GM19043 (cell line): Measurements from ENCODE around the gene ANAPC1.
A peak's percentile ranks its signal among the peaks of the same experiment; 100 is the strongest.
"Not testable (repeated sequence)": the region's sequence is repeated elsewhere in the genome, so short reads cannot be mapped to it uniquely, and the experiment has no call there.

ENCODE experiments used
- ATAC-seq: cut with Tn5 transposase; IDR thresholded peaks from one replicate; pipeline ENCODE4 v1.9.1; 2021; ENCODE audit warnings: low read depth; ENCODE audit not compliant: unreplicated experiment

Gene ANAPC1

DNA sequence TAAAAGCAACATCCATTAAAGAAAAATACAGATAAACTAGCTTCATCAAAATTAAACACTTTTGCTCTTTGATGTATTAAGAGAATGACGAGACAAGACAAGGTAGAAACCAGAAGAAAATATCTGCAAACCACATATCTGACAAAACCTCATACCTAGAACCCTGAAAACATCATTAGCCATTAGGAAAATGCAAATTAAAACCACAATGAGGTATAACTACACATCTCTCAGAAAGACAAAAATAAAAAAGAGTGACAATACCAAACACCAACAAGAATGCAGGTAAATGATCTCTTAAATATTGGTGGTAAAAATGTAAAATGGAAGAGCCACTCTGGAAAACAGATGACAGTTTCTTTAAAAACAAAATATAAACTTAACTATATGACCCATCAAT, 53.5 kb downstream of the ANAPC1 start:
- ATAC-seq: peak; percentile 79

DNA sequence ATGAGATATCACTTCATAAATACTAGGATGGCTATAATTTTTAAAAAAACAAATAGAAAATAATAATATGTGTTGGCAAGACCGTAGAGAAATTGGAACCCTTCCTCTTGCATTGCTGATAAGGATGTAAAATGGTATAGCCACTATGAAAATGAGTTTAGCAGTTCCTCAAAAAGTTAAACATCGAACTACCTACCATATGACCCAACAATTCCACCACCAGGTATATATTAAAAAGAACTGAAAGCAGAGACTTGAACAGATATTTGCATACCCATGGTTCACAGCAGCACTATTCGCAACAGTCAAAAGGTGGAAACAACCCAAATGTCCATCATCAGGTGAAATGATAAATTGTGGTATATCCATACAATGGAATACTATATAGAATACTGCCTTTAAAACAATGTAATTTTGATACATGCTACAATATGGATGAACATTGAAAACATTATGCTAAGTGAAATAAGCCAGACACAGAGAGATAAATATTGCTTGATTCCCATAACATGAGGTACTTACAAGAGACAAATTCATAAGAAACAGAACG, 55.7 kb downstream of the ANAPC1 start:
- not testable (repeated sequence) for ATAC-seq

DNA sequence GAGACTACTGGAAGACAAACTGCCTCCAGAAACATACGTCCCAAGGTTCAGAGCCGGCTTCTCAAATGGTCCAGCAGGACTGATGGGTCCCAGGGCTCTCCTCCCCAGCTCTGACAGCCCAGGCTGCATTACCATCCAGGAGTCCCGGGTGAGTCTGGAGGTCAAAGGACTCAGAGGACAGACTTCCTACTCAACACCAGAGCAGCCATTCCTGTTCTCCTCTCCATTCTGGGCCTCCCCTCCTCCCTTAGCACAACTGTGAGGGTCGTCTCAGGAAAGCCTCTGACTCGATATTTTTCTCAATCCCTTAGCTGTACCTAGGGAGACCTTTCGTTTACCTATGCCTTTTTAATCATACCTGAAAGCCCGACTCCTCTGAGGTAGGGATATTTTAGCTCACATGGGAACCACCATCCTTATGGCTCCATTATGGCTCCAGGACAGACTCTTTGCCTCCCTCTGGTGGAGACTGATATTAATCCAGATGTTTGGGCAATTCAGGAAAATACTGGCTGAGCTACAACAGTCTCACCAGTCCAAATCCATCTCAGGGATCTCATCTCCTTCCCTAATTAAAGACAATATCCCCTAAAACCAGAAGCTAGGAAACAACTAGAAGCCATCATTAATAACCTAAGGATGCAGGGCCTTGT, 70.9 kb downstream of the ANAPC1 start:
- ATAC-seq: not testable (repeated sequence)

DNA sequence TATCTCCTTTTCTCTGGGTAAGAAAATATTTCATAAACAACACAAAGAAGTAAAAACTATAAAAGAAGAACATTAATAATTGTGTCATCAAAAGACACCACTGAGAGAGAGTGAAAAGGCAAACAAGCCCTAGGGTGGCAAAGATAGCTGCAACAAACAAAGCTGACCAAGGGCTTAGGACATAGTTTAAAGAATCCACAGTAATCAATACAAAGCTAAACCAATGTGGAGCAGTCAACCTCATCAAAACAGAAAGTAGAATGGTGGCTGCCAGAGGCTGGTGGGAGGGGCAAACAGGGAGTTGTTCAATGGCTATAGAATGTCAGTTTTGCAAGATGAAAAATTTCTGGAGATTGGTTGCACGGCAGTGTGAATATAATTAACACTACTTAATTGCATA, 93.4 kb downstream of the ANAPC1 start:
- ATAC-seq: not testable (repeated sequence)

DNA sequence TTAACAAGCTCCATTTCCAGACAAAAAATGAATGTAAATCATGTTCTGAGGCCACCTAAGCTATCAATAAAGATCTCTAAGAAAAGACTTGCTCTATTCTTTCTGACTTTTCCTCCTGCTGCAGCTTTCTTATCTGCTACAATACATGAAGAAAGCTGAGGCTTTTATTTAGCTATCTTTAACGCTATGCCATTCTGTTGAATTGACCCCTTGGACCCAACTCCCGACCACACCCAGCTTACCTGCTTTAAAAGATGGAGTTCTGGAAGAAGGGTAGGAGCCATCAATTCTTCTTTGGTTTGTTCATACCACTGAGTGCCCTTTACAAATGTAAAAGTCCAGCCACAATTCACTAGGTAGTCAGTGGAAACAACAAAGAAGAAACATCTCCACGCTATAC, 99.9 kb downstream of the ANAPC1 start:
- not testable (repeated sequence) for ATAC-seq

DNA sequence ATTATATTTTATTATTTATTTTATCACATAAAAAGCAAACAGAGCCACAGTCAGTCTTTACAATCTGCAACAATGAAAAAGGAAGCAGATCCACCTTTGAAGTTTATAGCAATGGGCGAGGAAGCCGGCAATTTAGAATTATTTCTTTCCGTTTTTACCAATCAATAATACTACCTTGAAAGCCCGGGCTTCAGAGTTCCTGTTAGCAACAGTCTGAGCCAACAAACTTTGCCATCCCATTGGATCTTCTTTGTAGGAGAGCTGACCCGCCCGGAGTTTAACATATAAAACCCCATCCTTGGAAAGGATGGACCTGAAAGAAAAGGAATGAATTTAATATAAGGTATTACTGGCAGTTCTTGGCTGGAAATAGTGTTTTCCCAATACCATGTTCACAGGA, 101.8 kb downstream of the ANAPC1 start:
- ATAC-seq: not testable (repeated sequence)

DNA sequence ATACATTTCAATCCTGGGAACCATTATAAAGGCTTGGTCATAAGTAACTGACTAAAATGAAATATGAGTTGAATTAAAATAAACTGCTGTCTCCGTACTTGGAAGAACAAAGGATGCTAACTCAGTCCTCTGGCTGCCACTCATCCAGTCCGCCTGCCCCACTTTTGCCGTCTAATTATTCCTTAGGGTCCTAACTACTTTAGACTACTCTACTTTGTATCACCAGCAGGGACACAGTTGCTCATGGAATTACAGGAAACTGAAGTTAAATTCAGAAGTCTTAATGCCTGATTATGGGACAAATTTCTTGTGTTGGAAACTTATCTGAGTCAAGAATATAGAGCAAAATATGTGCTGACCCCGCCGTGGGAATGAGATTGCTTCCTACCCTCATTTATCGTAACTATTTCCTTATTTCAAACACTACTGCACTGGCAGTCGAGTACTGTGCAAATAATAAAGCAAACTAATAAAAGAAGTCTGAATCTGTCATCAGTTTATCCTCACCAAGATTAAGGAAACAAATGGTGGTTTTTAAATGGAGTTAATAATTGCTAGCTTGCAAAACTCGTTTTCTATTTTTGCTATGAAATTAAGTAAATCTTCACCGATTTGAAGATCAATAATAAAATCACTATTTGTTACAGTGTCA, 102.4 kb downstream of the ANAPC1 start:
- ATAC-seq: not testable (repeated sequence)

DNA sequence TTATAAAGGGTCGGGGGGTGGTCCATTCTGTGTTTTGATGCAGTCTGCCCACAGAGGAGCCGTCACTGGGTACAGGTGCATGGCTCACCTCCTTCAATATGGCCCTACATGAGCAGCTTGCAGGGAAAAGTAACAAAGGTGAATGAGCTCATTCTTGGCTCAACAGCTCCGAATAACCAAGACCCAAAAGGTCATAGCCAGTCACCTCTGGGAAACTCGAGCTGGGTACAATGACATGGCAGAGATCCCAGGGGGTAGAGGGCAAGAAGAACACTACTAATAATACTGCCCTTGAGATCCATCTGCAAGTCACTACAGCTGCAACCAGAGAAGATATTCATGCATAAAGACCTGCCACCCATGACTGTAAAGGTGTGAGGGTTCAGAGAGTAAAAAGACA, 106.8 kb downstream of the ANAPC1 start:
- ATAC-seq: not testable (repeated sequence)

DNA sequence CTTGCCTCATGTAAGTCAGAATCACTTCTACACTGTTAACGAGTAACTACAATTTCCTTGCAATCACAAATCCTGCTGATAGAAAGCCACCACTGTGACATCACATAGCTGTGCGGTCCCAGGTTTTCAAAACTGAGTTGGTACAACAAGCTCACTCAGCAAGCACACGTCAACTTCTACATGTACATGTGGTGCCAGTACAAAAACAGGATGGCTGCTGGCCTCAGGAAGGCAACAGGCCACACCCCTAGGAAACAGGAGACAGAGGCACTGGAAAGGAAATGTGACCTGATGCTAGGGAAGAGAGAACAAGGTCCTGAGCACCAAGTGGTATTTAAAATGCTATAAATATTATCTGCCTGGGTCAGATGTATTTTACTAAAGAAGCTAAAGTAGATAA, 107.7 kb downstream of the ANAPC1 start:
- ATAC-seq: not testable (repeated sequence)

DNA sequence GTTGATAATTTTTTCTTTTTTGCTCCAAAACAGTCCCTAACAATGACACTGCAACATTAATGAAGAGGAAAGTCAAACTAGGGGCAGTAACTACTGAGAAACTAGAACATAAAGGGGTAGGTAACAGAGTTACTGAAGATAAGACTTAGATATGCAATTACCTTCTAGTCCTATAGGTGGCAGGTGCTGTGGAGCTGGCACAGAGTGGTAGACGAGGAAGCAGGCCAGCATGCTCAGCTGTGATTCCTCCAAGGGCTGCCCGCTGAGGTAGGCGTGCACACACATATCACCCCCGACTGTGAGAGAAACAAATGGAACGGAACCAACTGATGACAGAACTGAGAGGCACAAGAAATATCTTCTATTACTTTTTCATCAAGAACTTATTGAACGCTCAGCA, 111.8 kb downstream of the ANAPC1 start:
- not testable (repeated sequence) for ATAC-seq

DNA sequence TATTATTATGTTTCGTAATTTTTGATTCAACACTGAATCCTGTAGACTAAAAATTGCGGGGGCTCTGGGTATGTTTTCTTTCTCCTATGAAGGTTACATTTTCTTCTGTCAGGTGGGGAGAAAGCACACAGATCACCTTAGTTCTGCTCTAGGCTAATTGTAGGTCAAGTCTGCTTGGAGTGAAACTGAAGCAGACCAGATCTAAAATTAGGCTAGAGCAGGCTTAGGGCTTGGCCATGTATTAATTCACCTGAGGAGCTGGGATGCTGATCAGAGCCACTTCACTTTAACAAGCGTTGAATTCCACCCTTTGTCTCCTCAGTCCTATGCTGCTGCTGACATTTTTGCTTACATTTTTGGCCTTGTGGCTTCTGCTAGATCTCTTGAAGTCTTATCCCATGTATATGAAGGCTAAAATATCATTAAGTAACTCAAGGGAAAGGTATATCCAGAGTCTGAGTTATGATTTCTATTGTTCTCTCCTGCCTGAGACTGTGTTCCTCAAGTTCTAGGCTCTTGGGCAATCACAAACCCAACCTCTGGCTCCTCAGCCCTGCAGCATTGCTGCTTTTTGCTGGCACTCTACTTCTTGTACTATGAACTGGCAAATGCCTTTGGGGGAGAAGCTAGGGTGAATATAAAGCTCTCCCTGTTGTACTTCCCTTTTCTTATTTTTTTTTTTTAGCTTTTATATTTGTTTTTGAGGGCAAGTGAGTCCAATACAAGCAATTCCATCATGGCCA, 112.9 kb downstream of the ANAPC1 start:
- not testable (repeated sequence) for ATAC-seq

DNA sequence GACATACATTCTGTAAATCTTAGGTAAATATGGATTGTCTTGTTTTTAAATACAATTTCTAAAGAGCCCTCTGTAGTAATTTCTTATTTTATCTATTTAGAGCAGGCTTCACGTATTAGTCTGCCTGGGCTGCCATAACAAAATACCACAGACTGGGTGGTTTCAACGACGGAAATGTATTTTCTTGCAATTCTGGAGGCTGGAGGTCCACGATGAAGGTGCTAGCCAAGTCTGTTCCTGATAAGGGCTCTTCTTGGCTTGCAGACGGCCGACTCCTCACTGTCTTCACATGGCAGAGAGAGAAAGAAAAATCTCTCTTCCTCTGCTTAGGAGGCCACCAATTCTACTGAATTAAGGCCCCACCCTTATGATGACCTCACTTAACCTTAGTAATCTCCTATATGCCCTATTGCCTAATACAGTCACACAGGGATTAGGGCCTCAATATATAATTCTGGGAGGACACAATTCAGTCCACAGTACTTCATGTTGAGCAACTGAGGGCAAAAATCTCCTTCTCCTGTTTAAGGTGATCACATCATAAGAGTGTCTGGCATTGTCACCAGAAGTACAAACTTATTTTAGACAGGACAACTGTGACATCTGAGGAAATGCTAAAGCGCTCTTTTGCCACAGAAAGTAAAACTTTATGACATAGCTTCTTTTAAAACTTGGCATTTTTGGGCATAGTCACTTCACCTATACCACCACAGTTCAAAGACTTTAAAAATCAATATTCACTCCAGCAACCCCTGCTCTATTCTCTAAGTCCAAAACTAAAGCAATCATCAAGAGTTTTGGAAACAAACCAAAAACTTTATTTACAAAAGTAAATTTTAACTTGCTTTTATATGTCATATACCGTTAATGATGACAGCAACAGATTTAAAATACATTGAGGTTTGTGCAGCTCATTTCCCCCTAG, 115.5 kb downstream of the ANAPC1 start:
- ATAC-seq: not testable (repeated sequence)

DNA sequence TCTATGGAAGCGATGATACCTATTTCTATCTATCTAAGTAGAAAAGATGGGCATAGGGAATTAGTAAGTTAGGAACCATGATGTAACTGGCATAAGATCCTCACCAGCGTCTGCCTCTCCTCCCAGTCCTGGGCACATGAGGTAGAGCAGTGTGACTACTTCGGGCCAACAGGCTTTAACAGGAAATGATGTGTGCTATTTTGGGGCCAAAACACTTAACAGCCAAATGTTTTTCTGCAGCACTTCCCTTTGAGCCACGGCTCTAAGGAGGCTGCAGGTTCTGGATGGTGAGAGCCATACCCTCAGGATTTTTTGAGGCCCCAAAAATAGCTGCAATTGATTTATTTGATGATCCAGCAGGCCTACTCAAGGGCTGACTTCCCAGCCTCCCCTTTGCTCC, 116.9 kb downstream of the ANAPC1 start:
- ATAC-seq: not testable (repeated sequence)

DNA sequence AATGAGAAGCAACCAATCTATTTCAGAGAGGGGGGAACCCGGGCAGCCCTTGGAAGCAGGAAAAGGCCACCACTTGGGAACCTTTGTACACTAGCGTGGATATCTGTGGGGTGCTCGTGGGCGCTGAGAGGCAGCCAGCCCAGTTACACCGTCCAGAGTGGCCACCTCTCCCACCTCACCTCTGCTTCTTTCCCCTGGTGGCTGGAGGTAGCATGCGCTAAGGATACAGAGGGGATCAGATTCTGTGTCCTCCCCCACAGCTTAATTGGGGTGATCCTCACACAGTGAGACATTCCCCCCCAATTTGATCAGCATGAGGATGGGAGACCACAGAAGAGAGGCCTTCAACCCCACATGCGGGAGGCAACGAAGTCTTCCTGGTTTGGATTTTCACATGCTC, 117.7 kb downstream of the ANAPC1 start:
- not testable (repeated sequence) for ATAC-seq

DNA sequence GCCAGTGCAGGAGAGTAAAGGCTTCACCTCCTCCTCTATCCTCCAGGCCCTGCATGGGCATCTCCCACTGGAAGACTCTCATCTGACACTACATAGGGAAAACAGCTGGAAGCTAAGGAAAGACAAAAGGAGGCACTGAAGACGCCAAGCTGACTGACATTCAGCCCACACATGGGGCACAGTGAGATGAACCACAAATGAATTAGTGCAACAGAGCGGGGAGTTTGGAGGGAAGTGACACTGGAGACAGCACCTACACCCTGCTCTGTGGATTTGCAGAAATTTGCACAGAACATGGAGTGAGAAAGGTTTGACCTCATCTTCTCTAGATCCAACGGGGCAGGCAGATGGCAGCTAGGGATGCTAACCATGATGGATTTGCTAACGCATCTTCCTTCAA, 119.8 kb downstream of the ANAPC1 start:
- ATAC-seq: not testable (repeated sequence)

DNA sequence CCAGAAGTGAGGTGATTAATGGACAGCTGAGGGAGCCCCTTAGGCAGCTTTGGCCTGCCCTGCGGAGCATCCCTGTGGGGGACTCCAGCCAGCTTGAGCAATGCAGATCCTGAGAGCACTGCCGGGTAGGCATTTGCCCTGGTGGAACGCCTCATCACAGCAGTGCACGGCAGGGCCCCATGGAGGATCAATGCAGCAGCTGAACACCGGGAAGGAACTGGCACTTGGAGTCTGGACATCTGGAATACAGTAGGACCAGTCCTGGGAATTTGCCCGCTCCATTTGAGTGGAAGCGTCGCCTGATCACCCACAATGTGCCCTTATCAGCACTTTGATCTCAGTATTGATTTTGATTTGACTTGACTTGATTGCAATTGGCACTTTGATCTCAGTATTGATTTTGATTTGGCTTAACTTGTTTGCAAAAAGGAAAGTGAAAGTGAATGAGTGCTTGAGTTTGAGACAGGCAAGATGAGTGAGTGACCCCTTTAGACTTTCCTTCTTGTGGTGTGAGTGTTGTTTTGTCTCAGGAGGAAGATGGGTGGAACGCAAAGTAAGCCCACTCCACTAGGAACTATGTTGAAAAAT, 123.2 kb downstream of the ANAPC1 start:
- ATAC-seq: not testable (repeated sequence)

DNA sequence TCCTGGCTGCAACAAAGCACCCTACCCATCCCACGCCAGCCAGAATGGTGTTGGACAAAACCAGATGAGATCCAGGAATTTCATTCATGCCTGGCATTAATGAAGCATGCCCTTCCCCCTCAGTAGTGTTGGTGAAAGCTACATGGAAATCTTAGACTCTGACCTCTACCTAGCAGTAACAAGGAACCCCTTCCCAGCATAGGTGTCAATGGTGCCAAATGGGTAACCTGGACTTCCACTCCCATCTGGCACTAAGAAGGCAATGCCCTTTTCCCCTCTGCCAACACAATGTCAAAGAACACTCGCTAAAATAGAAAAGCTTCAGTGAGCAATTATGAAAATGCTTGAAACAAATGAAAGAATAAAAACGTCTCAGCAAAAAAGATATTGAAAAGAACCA, 131.5 kb downstream of the ANAPC1 start:
- ATAC-seq: not testable (repeated sequence)

DNA sequence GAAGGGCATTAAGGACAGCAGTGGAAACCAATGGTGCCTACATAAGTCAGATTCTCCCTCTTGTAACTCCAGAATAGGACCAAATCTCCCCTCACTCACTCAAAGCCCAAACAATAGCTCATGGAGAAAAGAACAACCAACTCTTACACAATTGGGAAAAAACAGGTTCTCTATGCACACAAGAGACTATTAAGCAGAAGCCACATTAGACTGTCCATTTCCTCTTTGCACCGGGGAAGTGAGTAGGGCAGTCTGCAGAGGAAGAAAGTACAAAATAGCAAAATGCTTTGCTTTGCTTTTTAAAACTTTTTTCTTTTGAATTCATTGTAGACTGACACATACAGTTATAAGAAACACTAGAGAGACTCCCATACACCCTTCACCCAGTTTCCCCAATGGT, 133.4 kb downstream of the ANAPC1 start:
- not testable (repeated sequence) for ATAC-seq

DNA sequence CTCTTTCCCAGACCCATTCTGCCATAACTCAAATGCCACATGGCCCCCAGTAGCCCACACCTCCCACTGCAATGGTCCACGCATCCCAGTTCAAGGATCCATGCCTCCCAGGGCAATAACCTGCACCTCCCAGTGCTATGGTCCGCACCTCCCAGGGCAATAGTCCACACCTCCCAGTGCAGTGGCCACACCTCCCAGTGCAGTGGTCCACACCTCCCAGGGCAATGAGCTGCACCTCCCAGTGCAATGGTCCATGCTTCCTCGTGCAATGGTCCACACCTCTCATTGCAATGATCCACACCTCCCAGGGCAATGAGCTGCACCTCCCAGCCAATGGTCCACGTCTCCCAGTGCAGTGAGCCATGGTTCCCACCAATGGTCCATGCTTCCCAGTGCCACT, 135.6 kb downstream of the ANAPC1 start:
- ATAC-seq: not testable (repeated sequence)
